T-helper 22 cell (primary cell): Measurements from ENCODE around the gene CAB39.
"Not testable (repeated sequence)": the region's sequence is repeated elsewhere in the genome, so short reads cannot be mapped to it uniquely, and the experiment has no call there.

ENCODE experiments used
- DNase-seq: peaks from one replicate; pipeline ENCODE4 v3.0.0-alpha.2; 2020; ENCODE audit warnings: low read depth

CAB39 gene

GRCh38 chr2:230715201-230715600 is 2.6 kb downstream of the CAB39 start:
- DNase-seq: no peak

GRCh38 chr2:230716588-230716987 is 3.9 kb downstream of the CAB39 start:
- DNase-seq: no peak

- no peak for DNase-seq
Measured at GRCh38 chr2:230717600-230717999, 5.0 kb downstream of the CAB39 start.

GRCh38 chr2:230719340-230719739 is 6.7 kb downstream of the CAB39 start:
- DNase-seq: no peak

- no peak for DNase-seq
Measured at GRCh38 chr2:230721712-230722111, 9.1 kb downstream of the CAB39 start.

- no peak for DNase-seq
Measured at GRCh38 chr2:230722207-230722885, 9.7 kb downstream of the CAB39 start.

GRCh38 chr2:230723363-230723762 is 10.7 kb downstream of the CAB39 start:
- peak; percentile 39 for DNase-seq

- DNase-seq: not testable (repeated sequence)
Measured at GRCh38 chr2:230724957-230725356, 12.3 kb downstream of the CAB39 start.

- no peak for DNase-seq
Measured at GRCh38 chr2:230731512-230731911, 18.9 kb downstream of the CAB39 start.

GRCh38 chr2:230732914-230733401 is 20.3 kb downstream of the CAB39 start:
- DNase-seq: no peak

- DNase-seq: no peak
Measured at GRCh38 chr2:230734247-230735175, 21.9 kb downstream of the CAB39 start.

- DNase-seq: no peak
Measured at GRCh38 chr2:230735884-230736283, 23.2 kb downstream of the CAB39 start.

GRCh38 chr2:230737300-230737699 is 24.7 kb downstream of the CAB39 start:
- no peak for DNase-seq

- DNase-seq: no peak
Measured at GRCh38 chr2:230737791-230738226, 25.2 kb downstream of the CAB39 start.

GRCh38 chr2:230738391-230738811 is 25.8 kb downstream of the CAB39 start:
- DNase-seq: no peak

- DNase-seq: no peak
Measured at GRCh38 chr2:230738924-230739323, 26.3 kb downstream of the CAB39 start.

GRCh38 chr2:230739961-230740360 is 27.3 kb downstream of the CAB39 start:
- DNase-seq: no peak

- DNase-seq: no peak
Measured at GRCh38 chr2:230742781-230743180, 30.1 kb downstream of the CAB39 start.

- no peak for DNase-seq
Measured at GRCh38 chr2:230746213-230746612, 33.6 kb downstream of the CAB39 start.

GRCh38 chr2:230748087-230748486 is 35.4 kb downstream of the CAB39 start:
- DNase-seq: no peak

- DNase-seq: no peak
Measured at GRCh38 chr2:230749111-230749510, 36.5 kb downstream of the CAB39 start.

GRCh38 chr2:230751062-230751461 is 38.4 kb downstream of the CAB39 start:
- DNase-seq: no peak

GRCh38 chr2:230754200-230754599 is 41.6 kb downstream of the CAB39 start:
- no peak for DNase-seq
